HK-2 (cell line): ENCODE data around the gene TOMM70.
"Not testable (repeated sequence)": the region's sequence is repeated elsewhere in the genome, so short reads cannot be mapped to it uniquely, and the experiment has no call there.

Source experiments
- DNase-seq: peaks from one replicate; pipeline ENCODE4 v3.0.0-alpha.2; 2018; ENCODE audit not compliant: unreplicated experiment

The TOMM70 gene

DNA sequence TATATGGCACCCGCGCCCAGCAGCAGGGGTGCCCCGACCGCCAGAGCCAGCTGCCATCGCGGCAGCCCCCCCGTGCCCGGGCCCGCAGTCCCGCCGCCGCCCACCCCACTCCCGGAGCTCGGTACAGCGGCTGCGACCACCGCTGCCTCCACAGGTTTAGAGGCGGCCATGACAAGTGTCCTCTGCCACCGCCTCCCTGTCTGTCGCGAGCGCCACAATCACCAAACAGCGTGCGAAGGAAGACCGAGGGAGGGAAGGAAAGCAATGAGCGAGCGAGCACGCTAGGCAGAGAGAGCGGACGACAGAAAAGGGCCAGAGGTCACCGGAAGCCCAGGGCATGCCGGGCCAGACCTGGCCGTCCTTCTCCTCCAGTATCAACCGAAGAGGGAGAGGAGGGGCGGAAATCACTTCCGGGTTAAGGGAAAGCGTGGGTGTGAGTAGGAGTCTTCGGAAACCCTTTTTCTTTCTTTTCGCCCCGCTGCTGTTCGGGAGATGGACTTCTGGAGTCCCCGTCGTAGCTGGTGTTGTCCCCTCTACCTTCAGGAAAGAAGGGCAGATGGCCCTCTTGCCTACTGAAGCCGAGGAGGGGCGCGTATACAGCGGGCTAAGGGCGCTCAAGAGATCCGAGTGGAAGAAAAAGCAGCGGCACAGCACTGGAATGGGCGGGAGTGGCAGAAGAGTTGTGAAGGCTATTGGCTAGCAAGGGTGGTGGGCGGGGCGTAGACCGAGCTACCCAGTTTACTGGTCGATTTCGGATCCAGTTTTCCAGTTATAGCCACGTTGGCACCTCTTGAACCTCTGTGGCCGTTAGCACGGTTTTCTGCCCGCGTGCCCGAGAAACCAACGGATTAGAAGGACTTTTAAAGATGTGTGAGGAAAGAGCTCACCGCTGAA, at the start of gene TOMM70, which contains the start of gene LNP1:
Gene TOMM70, minus strand, starts transcription at position 310 of the 894 bp plus-strand sequence. Its CDS starts 140 bp downstream, at position 170.
Gene LNP1, plus strand, starts transcription at position 760 of the 894 bp plus-strand sequence. CDS start 28,191 bp downstream, outside the sequence.
- peak; percentile 98 for DNase-seq

- DNase-seq, result no peak
These were observed 48.3 kb upstream of the TOMM70 start for GRCh38 chr3:100449214-100449613.

DNA sequence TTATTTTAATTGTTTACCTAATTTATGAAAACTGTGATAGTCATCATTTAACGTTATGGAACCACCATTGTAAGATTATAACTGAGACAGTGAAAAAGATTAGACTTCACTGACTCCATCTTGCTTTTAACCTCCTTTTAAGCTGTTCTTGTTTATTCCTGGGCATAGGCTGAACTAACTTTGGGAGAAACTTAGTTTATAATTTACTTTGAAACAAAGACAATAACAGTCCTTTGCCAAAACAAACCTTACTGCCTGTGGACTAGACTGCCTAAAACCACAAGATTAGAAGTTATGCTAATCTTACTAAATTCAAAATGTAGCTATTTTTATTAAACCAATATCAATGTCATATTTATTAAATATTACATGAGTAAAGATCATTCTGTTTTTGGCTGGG, 47.2 kb upstream of the TOMM70 start:
- no peak for DNase-seq

DNA sequence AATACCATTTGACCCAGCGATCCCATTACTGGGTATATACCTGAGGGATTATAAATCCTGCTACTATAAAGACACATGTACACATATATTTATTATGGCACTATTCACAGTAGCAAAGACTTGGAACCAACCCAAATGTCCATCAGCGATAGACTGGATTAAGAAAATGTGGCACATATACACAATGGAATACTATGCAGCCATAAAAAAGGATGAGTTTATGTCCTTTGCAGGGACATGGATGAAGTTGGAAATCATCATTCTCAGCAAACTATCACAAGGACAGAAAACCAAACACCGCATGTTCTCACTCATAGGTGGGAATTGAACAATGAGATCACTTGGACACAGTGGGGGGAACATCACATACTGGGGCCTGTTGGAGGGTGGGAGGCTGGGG, 46.2 kb upstream of the TOMM70 start:
- not testable (repeated sequence) for DNase-seq

- no peak for DNase-seq
These were observed 42.8 kb upstream of the TOMM70 start for GRCh38 chr3:100443690-100444089.

DNA sequence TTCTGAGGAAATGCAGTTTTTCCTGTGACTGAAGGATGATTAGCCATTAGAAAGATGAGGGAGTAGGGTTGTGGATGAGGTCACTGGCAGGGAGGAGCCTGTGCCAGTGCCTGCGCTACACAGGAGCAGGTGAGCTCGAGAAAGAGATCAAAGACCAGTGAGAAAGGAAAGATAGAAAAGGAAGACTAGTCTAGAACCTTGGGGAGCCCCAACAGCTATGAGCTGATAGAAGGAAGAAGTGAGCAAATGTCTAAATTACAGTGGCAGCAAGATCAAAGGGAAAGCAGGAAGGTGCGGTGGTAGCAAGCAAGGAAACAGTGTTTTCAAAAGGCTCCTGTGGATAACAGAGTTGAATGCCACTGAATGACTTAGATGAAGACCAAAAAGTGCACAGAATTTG, 40.0 kb upstream of the TOMM70 start:
- DNase-seq, result no peak

GRCh38 chr3:100438623-100438974, 37.7 kb upstream of the TOMM70 start:
- DNase-seq, result no peak

GRCh38 chr3:100437721-100438622, 37.1 kb upstream of the TOMM70 start:
- no peak for DNase-seq

DNA sequence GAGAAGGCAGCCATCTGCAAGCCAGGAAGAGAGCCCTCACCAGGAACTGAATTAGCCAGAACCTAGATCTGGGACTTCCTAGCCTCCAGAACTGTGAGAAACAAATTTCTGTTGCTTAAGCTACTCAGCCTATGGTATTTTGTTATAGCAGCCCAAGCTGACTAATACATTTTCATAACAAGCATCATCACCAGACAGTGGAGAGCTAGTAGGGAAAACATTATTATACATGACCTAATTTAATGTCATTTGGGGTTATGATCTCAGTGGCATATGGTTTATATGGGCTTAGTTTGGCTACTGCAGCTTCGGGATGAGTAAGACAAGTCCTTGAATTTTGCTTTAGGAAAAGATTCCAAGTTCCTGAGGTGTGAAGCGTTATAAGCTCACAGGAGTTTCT, 36.1 kb upstream of the TOMM70 start:
- DNase-seq, result no peak

GRCh38 chr3:100429187-100429716, 28.4 kb upstream of the TOMM70 start:
- DNase-seq, result no peak

DNA sequence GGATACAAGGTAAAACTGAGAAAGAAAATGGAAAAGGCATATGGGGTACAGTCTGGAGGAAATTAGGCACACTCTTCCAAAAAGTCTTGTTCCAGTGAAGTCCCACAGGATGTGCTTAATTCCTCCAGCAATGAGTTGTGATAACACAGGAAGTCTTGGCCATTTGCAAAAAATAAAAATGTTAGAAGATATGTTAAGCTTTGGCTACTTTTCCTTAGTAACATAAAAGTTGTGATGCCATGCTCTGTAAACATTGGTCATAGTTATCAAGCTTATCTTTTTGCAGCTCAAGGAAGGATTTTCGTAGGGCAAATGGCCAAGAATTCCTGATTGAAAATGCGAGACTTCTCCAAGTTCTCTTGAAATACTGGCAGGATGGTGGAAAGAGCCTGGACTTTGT, 26.8 kb upstream of the TOMM70 start:
- no peak for DNase-seq

- no peak for DNase-seq
These were observed 25.3 kb upstream of the TOMM70 start for GRCh38 chr3:100426067-100426682.

DNA sequence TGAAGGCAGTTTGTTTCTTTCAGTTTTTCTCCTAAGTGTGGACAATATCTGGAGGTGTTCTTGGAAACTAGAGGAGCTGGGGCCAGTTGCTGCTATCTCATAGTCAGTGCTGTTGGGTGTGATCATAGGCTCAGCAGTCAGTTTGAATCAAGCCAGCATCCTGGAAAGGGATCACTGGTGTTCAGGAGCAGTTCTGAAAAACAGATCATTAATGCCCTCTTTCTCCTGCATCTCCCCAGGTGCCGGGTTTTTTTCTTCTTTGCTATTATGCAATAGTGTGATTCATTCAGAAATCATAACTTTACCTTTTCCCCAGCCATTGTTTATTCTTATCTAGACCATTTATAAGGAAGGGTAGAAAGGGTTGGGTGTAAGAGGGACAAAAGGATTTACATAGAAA, 24.4 kb upstream of the TOMM70 start:
- DNase-seq, result no peak

GRCh38 chr3:100424261-100424660, 23.4 kb upstream of the TOMM70 start:
- no peak for DNase-seq

- no peak for DNase-seq
These were observed 22.7 kb upstream of the TOMM70 start for GRCh38 chr3:100423611-100424010.

DNA sequence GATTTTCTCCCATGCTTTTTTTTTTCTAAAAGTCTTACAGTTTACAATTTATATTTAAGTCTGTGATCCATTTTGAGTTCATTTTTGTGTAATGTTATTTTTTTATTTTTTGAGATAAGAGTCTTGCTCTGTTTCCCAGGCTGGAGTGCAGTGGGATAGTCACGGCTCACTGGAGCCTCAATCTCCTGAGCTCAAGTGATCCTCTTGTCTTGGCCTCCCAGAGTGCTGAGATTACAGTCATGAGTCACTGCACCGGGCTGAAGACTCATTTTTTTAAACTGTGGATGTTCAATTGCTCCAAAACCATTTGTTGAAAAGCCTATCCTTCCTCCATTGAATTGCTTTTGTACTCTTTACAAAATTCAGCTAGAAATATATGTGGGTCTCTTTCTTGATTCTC, 20.0 kb upstream of the TOMM70 start:
- DNase-seq, result peak; percentile 18

GRCh38 chr3:100419406-100419805, 18.5 kb upstream of the TOMM70 start:
- no peak for DNase-seq

GRCh38 chr3:100416863-100417262, 16.0 kb upstream of the TOMM70 start:
- DNase-seq, result no peak

DNA sequence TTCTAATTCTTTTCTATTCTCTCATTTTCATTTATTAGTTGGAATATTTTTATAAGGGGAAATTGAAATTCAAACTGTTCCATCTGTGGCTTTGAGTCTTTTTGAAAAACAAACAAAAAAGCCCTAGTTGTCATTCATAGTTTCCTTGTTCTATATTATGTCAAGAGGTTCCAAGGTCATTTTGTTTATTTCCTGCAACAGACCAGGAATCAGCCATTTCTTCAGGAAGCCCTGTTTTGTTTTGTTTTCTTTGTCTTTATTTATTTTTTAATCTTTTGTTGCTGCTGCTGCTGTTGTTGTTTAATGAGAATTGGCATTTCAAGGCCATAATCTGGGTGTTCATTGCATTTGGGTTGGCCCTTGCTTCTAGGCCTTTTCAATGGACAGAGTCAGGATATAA, 15.3 kb upstream of the TOMM70 start:
- DNase-seq, result no peak

GRCh38 chr3:100413613-100414012, 12.7 kb upstream of the TOMM70 start:
- DNase-seq, result no peak

DNA sequence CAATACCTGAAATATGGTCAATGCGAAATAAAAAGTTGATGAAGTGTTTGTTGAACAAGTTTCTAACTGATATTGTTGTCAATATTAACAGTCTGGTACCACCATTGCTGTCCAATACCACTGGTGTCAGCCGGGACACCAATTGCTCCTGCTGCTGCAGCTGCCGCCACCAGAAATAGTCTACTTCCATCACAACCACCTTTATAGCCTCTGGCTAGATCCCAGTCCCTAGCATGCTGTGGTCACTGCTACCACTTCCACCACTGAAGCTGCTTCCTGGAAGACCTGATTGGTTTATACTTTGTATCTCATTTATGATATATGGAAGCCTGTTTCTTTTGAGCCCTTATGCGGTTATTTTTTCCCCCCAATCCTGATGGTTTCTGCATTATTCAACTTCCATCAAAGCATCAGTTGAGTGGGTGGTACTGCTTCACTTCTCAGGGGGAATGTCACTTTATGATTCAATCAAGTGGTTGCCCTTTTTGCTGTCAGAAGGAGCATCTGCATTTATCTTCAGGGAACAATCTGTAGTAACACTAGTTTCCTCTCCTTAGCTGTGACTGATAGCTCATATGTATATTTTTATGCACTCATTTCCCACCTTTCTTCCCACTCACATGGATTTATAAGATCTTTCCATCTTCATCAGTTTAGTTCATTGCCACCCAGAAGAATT, 12.2 kb upstream of the TOMM70 start:
- DNase-seq, result no peak
